Colon (tissue), 2 donors: ENCODE measurements around the gene OR8B12.

Experiments
- FAIRE-seq: peaks from 2 replicates; lab custom pipeline; 2012; peaks lifted over from hg19 to GRCh38; lab: Jason Lieb, UNC
- donor health status: control.
- donor health status: control.

The OR8B12 gene

GRCh38 chr11:124543554-124543953 lies at the start of gene OR8B12:
OR8B12 (minus strand) TSS chr11:124543654; CDS start chr11:124543654, 0 bp downstream.
- FAIRE-seq: no peak

GRCh38 chr11:124592627-124593026 lies 49.2 kb upstream of the OR8B12 start:
- no peak for FAIRE-seq

GRCh38 chr11:124591430-124591829 lies 48.0 kb upstream of the OR8B12 start:
- no peak for FAIRE-seq

- FAIRE-seq: no peak
Observed at GRCh38 chr11:124586238-124586860, 42.9 kb upstream of the OR8B12 start.

GRCh38 chr11:124584681-124585372 lies 41.4 kb upstream of the OR8B12 start:
- FAIRE-seq: no peak

- FAIRE-seq: no peak
Observed at GRCh38 chr11:124583781-124584180, 40.3 kb upstream of the OR8B12 start.

- no peak for FAIRE-seq
Observed at GRCh38 chr11:124582565-124582964, 39.1 kb upstream of the OR8B12 start.

- no peak for FAIRE-seq
Observed at GRCh38 chr11:124581817-124582216, 38.4 kb upstream of the OR8B12 start.

GRCh38 chr11:124578761-124579160 lies 35.3 kb upstream of the OR8B12 start:
- FAIRE-seq: no peak

GRCh38 chr11:124577716-124578427 lies 34.4 kb upstream of the OR8B12 start:
- no peak for FAIRE-seq

- no peak for FAIRE-seq
Observed at GRCh38 chr11:124570160-124570559, 26.7 kb upstream of the OR8B12 start.

- no peak for FAIRE-seq
Observed at GRCh38 chr11:124569697-124570096, 26.2 kb upstream of the OR8B12 start, which contains the start of gene OR8A1. OR8A1 (plus strand) TSS chr11:124569997; CDS start chr11:124570120, 123 bp downstream.

- FAIRE-seq: no peak
Observed at GRCh38 chr11:124556828-124557227, 13.4 kb upstream of the OR8B12 start.

GRCh38 chr11:124551987-124552386 lies 8.5 kb upstream of the OR8B12 start:
- no peak for FAIRE-seq

GRCh38 chr11:124551189-124551588 lies 7.7 kb upstream of the OR8B12 start:
- FAIRE-seq: no peak

GRCh38 chr11:124543145-124543544 lies 309 bp downstream of the OR8B12 start:
- FAIRE-seq: no peak

GRCh38 chr11:124541204-124541603 lies 2.2 kb downstream of the OR8B12 start:
- no peak for FAIRE-seq

GRCh38 chr11:124538019-124538418 lies 5.4 kb downstream of the OR8B12 start:
- no peak for FAIRE-seq

- FAIRE-seq: no peak
Observed at GRCh38 chr11:124536520-124536919, 6.9 kb downstream of the OR8B12 start.

GRCh38 chr11:124535552-124536232 lies 7.8 kb downstream of the OR8B12 start:
- FAIRE-seq: no peak

- FAIRE-seq: no peak
Observed at GRCh38 chr11:124534051-124534450, 9.4 kb downstream of the OR8B12 start.

GRCh38 chr11:124533626-124534025 lies 9.8 kb downstream of the OR8B12 start:
- FAIRE-seq: no peak

- no peak for FAIRE-seq
Observed at GRCh38 chr11:124520550-124520854, 23.0 kb downstream of the OR8B12 start.
